PC-3 (cell line): Measurements from ENCODE around the gene PPP1R3F.
"Not testable (repeated sequence)": the region's sequence is repeated elsewhere in the genome, so short reads cannot be mapped to it uniquely, and the experiment has no call there.

ENCODE experiments used
- CTCF ChIP-seq: fragments of 300-600 bp; sonication (generic); conservative IDR thresholded peaks from 2 replicates; pipeline ENCODE4 v1.5.1; 2017; ENCODE audit warnings: antibody characterized with exemption, low read depth, mild to moderate bottlenecking, low read length
- EZH2 ChIP-seq: fragments of 300-600 bp; sonication (generic); IDR thresholded peaks from one replicate; pipeline ENCODE4 v1.6.1; 2017; ENCODE audit warnings: antibody characterized with exemption, mild to moderate bottlenecking, low read length; ENCODE audit not compliant: unreplicated experiment

DNA sequence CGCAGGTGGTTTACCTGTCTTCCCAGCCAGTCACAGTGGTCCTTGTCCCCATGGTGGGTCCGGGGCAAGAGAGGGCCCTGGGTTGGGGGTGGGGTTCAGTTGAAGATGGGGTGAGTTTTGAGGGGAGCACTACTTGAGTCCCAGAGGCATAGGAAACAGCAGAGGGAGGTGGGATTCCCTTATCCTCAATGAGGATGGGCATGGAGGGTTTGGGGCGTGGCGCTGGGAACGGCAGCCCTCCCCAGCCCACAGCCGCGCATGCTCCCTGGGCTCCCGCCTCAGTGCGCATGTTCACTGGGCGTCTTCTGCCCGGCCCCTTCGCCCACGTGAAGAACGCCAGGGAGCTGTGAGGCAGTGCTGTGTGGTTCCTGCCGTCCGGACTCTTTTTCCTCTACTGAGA lies 52.1 kb downstream of the PPP1R3F start, which contains the start of gene GAGE12J:
- not testable (repeated sequence) for TF ChIP-seq CTCF, EZH2
